ENCODE results near the gene AGBL4.

Gene AGBL4

DNA sequence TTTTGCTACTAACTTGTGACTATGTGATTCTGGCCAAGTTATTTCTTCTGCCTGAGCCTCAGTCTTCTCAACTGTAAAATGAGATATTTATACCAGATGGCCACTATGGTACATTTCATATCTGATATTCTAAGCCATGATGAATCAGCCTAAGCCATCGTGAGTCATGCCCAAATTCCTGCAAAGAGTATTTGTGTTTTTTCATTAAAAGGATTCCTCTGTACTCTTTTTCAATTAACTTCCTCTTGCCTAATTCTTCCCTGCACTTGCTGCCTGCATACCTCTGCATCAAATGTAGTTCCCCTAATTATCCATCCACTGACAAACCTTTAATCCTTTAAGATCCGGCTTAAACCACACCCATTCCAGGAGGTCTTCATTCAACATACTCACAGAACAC is 672.0 kb downstream of the AGBL4 start:
- no peak overlapping the region for H3K4me3 ChIP-seq (ENCODE audit: low read depth, low read length)
- TF ChIP-seq, protein P1, sequence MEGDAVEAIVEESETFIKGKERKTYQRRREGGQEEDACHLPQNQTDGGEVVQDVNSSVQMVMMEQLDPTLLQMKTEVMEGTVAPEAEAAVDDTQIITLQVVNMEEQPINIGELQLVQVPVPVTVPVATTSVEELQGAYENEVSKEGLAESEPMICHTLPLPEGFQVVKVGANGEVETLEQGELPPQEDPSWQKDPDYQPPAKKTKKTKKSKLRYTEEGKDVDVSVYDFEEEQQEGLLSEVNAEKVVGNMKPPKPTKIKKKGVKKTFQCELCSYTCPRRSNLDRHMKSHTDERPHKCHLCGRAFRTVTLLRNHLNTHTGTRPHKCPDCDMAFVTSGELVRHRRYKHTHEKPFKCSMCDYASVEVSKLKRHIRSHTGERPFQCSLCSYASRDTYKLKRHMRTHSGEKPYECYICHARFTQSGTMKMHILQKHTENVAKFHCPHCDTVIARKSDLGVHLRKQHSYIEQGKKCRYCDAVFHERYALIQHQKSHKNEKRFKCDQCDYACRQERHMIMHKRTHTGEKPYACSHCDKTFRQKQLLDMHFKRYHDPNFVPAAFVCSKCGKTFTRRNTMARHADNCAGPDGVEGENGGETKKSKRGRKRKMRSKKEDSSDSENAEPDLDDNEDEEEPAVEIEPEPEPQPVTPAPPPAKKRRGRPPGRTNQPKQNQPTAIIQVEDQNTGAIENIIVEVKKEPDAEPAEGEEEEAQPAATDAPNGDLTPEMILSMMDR (IDR thresholded peaks at IDR 0.05; ENCODE audit: borderline replicate concordance, insufficient read depth, low read depth, low read length) = no peak

DNA sequence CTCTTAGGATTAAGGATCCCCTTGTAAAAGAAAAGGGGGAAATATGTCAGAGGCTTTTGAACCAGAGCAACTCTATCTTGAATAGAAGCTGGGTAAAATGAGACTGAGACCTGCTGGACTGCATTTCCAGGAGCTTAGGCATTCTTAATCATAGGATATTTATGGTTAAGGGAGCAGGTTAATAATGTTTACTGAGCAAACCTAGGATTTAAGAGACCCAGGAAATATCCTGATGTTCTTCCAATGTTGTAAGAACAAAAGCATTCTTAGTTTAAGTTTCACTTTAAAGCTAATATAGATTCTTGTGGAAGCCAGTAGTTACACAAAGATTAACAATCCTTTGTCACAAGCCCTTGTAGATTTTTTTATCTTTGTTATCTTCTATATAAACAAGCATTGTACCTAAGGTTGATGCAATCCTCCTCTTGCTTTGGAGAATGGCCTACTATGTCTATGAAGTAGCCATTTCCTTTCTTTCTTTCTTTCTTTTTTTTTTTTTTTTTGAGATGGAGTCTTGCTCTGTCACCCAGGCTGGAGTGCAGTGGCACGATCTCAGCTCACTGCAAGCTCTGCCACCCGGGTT is 676.9 kb downstream of the AGBL4 start:
- no peak overlapping the region for H3K4me3 ChIP-seq (ENCODE audit: low read depth, low read length)
- TF ChIP-seq, protein P1 (IDR thresholded peaks at IDR 0.05; ENCODE audit: borderline replicate concordance, insufficient read depth, low read depth, low read length) = no peak

DNA sequence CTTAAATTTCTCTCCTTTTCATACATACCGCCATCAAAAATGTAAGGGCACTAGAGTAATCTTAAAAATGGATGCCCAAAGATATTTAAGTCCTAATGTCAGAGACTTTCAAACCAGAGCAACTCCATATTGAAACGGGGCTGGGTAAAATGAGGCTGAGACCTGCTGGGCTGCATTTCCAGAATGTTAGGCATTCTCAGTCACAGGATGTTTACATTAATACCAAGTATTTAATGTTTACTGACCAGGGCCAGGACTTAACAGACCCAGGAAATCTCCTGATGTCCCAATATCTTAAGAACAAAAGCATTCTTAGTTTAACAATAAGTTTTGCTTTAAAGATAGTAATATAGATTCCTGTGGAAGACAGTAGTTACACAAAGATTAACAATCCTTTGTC is 683.2 kb downstream of the AGBL4 start:
- no peak overlapping the region for H3K4me3 ChIP-seq (ENCODE audit: low read depth, low read length)
- TF ChIP-seq, protein P1 (IDR thresholded peaks at IDR 0.05; ENCODE audit: borderline replicate concordance, insufficient read depth, low read depth, low read length) = no peak

DNA sequence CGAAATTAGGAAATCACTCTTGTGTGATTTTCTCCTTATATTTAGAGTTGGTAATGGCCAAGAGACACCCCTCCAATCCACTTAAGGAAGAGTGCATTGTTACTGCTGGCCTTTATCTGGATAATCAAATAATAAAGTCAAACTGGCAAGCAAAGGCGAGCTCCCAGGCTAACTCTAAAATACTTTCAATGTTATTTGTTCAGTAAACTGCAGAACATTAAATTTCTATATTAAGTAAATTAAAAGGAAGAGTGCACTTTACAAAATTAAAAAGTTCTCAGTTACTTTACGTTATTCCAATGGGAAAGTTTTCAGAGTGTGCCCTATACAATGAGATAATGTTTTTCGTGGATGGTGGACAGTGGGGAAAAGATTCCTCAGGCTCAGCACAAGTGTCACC is 684.7 kb downstream of the AGBL4 start:
- TF ChIP-seq, protein P1 (IDR thresholded peaks at IDR 0.05; ENCODE audit: borderline replicate concordance, insufficient read depth, low read depth, low read length) = no peak

DNA sequence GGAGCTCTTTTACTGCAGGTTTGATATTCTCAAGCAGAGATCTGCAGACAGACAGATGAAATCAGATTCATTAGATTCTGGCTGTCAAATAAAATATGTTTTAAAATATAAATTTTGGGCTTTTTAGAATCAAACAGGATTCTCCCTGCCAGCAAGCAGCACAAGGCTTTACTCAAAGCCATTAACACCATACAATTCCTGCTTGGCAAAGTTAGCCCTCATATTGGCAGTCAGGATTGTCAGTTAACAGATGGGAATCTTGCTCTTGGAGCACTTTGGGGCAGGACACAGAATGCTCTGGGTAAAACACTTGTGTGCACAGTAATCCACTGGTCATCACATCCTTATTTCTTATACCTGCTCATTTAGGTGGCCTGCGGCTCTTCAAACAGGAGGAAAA is 686.5 kb downstream of the AGBL4 start:
- H3K4me3 ChIP-seq (ENCODE audit: low read depth, low read length) = no peak overlapping the region
- TF ChIP-seq, protein P1 (IDR thresholded peaks at IDR 0.05; ENCODE audit: borderline replicate concordance, insufficient read depth, low read depth, low read length) = no peak

More for the DNA sequence above, 684.7 kb downstream of the AGBL4 start:
- no peak overlapping the region for H3K4me3 ChIP-seq (ENCODE audit: low read depth, low read length)

DNA sequence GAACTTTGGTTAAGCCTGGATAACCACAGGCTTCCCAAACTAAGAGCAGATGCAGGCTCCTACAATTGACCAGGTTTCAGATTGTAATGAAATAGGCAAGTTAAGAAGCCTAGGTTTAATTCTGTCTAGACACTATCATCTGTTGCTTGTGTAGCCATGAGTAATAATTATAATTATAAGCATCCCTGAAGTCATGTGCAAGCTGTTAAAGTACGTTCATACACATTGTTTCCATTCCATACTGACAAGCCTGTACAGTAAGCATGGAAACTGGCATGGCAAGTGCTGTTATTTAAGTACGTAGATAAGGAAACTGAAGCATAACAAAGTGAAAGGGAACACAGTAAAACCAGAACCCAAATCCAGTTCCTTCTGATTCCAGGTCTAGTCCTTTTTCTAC is 689.8 kb downstream of the AGBL4 start:
- no peak overlapping the region for H3K4me3 ChIP-seq (ENCODE audit: low read depth, low read length)
- TF ChIP-seq, protein P1 (IDR thresholded peaks at IDR 0.05; ENCODE audit: borderline replicate concordance, insufficient read depth, low read depth, low read length) = no peak

DNA sequence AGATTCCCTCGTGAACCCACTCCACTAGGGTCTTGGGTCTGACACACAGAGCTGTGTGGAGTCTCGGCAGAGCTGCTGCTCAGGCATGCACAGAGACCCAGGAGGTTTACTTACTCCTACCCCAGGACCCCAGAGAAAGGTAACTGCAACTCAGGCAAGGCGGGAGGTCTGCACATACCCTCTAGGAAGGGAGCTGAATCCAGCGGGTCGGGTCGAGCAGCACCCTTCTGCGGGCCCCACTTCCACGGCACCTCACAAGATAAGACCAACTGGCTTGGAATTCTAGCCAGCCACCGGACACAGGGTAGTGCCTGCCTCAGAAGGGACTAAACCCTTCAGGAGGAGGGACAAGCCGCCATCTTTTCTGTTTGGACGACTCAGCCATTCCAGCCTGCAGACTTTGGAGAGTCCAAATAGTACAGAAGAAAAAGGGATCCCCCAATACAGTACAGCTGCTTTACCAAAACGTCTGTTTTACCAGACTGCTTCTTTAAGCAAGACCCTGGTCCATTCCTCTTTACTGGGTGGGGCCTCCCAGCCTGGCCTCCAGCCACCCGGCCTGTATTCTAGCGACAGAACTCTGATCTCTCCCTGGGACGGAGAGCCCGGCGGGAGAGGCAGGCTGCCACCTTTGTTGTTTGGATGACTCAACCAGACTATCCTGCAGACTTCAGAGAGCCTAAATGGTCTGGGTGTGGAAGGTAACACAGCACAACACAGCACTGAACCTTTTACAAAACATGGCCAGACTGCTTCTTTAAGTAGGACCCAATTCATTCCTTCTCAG is 692.5 kb downstream of the AGBL4 start:
- TF ChIP-seq, protein P1 (IDR thresholded peaks at IDR 0.05; ENCODE audit: borderline replicate concordance, insufficient read depth, low read depth, low read length) = no peak
- no peak overlapping the region for H3K4me3 ChIP-seq (ENCODE audit: low read depth, low read length)
